ENCODE measurements around the gene GIGYF1.

Gene GIGYF1

DNA sequence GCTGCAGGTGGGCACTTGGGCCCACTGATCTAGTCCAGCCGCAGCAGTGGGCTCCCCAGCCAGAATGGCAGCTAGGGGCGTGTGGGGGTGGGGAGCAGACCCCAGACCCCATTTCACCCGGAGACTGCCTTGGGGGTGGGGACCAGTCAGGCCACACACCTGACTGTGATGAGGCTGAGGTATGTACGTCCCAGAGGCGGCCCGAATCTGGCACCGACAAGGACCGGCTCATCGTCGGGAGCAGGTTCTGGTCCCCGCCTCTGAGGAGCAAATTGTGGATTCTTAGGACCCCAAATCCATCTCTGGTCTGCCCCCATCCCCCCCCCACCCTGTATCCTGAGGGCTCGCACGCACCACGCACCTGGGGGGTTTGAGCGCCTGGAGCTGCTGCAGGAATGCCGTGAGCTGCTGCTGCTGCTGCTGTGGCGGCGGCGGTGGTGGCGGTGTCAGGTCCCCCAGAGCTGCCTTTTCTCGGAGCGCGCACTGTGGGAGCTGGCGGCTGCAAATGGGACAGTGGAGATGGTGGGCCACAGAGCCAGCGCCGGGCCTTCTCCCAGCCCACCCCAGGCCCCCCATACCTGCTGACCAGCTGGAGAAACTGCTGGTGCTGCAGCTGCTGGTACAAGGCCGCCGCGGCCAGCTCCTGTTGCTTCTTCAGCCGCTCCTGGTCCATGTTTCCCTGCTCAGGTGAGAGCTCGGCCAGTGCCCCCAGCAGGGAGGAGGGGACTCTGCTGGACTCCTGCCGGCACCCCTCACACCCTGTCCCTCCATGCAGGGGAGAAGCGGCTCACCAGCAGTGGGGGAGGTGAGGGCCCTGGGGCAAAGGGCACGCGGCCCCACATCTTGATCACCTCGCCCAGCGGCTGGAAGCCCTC, 10.2 kb downstream of the GIGYF1 start:
- DNase-seq, result no peak

DNA sequence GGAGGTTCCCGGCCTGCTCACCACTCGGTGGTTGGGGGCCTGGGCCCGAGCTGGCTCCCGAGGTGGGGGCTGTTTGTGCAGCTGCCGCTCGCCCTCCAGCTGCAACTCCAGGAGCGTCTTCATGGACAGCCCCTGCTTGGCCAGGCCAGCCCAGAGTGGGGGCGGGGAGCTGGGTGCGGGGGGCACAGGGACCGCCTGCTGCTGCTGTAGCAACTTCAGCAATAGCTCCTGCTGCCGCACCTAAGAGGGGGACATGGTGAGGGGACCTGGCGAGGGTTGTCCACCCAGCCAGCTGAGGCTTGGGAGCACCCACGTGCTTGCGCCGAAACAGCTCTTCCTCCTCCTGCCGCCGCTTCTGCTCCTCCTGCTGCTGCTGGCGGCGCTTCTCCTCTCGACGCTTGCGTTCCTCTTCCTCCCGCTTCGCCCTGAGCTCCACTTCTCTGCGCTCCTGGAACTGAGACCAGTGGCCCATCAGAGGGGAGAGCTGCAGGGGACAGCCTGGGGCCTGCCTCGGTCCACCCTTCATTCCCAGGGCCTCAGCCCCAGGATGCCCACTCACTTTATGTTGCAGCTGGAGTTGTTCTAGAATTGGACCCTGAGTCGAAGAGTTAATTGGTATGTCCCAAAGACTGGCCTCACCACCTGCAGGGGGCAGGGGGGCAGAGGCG, 10.9 kb downstream of the GIGYF1 start:
- DNase-seq, result no peak

DNA sequence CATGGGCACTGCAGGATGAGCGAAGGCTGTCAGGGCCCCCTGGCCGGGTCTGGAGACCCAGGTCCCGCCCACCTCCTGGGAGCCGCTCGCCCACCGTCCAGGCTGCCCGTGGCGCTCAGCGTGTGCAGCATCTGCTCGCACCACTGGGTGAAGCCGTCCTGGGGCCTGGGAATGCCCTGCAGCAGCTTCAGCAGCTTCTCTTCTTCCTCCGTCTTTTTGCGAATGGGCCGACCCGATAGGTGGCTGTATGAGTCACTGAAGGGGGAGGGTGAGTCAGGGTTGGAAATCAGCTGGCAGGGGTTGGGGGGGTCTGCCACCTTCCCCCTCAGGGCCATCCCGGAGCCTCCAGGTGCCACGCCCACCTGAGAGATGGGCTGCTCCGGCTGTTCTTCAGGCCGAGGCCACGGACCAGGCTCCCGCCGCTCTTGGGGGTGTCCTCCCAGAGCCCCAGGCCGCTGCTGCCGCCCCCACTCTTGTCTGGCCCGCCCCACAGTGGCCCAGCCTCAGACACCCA, 11.8 kb downstream of the GIGYF1 start:
- DNase-seq, result no peak

DNA sequence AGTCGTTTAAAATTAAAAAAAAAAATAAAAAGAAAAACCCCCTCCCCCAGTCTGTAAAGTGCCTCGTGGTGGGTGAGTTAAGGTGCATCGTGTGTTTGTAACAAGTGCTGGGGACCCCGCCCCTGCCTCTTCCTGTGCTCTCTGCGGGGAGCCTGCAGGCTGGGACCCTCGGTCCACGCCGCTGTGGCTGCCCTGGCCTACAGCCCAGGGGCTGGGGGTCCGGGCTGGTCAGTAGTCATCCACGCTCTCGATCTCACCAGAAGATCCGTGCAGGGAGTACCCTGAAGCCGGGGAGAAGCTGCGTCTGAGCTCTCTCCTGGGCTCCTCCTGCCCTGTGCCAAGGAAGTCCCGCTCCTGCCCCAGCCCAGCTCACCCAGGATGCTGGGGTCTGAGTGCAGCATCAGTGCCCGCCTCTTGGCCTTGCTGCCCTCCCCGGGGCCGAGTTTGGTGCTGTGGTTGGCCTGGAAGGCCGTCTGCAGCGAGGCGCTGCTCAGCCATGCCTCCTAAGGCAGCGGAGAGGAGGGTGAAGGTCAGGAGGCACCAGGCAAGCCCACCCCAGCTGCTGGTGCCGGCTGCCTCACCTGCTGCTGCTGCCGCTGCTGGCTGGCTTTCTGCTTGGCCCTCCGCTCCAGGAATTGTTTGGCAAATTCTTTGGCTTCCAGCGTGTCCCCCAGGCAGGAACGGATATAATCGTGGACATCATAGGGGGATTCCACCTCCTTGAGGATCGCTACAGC, 12.4 kb downstream of the GIGYF1 start:
- DNase-seq, result no peak

DNA sequence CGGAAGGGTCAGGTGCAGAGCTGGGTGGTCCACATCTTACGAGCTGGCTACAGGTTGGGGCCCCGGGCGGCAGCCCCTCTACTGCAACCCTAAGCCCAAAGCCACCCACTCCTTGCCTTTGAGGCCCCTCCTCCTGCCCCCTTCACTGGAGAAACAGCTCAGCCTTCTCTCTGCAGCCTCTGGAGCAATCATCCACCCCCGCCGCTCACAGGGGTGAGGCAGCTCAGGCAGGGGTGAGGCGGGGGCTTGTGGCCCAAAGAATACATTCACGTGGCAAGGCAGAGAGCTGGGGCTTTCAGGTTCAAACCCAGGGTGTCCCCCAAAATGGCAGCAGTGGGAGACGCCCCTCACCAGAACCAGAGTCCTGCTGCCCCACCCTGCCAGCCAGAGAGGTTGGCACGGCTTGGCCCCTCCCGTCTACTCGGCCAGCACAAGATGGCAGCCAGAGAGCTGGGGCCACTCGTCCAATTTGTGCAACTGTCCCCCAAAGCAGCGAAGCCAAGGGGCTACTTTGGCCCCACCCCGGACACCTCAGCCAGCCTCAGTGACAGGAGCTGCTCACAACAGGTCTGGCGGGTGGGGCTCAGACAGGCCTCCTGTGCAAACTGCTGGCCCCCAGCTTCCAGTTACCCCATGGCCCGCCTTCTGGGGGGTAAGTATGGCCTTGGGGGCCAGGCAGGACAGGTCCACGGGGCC, 13.3 kb downstream of the GIGYF1 start:
- no peak for DNase-seq

DNA sequence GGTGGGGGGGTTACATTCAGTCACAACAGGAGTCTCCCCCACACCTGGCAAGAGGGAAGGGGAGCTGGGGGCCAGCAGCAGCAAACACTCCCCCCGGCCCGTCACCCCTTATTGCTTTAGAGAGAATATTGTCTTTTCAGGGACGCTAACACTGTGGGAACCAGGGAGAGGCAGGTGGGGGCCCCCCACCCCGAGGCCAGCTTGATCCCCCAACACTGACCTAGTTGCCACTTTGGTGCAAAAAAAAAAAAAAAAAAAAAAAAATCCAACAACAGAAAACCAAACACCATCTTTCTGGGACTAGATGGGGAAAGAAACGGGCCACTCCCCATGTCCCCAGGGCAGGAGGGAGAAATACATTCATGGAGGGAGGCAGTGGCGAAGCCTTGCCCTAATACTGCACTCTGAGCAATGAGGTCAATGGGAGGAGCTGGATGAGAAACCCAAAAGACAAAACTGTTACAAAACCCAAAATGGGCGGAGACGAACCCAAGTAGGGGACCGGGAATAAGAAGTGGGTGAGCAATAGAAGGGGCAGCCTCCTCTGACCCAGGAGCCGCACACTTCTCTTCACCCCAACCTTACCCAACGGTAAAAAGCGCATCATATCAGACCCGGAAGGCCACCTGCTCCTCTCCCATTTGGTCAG, 14.0 kb downstream of the GIGYF1 start:
- no peak for DNase-seq

DNA sequence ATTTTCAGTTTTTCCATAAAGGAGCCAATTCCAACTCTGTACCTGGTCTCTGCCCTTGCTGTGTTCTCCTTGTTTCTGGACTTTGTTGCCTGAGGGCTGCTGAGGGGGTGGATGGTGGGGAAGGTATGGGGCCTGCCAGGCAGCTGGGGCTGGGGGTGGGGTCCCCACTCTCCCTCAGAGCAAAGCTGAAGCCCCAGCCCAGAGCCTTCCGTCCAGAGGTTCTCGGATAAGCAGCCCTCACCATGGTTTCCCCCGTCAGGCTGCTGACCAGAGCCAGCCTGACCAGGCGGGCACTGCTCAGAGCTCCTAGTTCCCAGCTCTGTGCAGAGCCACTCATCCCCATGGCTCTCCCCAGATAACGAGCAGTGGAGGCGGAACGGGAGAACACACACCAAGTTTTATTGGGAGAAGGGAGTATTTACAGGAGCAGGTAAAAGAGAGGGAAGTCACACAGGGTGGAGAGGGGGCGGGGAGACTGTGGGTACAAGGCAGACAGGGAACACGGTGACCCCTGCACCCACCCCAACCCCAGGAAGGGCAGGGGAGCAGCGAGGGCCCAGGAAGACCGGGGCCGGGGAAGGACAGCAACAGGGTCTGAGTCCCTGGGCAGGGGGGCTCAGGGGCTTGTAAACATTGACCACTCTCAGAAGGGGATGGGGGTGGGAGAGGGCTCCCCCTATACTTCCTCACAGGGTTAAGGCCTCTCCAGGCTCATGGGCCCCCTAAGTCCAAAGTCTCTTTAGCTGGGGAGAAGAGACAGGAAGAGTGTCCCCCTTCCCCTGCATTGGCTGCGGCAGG, 14.7 kb downstream of the GIGYF1 start:
- DNase-seq, result no peak

DNA sequence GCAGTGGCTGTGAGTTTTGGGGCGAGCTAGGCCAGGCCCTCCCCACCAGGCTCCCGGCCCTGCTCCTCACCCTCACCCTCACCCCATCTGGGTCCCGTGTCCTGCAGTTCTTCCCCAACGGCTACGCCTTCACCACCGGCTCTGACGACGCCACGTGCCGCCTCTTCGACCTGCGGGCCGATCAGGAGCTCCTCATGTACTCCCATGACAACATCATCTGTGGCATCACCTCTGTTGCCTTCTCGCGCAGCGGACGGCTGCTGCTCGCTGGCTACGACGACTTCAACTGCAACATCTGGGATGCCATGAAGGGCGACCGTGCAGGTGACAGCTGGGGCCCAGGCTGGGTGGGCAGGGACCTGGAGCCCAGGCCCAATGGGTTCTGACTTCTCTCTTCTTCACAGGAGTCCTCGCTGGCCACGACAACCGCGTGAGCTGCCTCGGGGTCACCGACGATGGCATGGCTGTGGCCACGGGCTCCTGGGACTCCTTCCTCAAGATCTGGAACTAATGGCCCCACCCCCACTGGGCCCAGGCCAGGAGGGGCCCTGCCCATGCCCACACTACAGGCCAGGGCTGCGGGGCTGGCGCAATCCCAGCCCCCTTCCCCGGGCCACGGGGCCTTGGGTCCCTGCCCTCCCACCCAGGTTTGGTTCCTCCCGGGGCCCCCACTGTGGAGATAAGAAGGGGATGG, 15.6 kb downstream of the GIGYF1 start:
- DNase-seq, result no peak

DNA sequence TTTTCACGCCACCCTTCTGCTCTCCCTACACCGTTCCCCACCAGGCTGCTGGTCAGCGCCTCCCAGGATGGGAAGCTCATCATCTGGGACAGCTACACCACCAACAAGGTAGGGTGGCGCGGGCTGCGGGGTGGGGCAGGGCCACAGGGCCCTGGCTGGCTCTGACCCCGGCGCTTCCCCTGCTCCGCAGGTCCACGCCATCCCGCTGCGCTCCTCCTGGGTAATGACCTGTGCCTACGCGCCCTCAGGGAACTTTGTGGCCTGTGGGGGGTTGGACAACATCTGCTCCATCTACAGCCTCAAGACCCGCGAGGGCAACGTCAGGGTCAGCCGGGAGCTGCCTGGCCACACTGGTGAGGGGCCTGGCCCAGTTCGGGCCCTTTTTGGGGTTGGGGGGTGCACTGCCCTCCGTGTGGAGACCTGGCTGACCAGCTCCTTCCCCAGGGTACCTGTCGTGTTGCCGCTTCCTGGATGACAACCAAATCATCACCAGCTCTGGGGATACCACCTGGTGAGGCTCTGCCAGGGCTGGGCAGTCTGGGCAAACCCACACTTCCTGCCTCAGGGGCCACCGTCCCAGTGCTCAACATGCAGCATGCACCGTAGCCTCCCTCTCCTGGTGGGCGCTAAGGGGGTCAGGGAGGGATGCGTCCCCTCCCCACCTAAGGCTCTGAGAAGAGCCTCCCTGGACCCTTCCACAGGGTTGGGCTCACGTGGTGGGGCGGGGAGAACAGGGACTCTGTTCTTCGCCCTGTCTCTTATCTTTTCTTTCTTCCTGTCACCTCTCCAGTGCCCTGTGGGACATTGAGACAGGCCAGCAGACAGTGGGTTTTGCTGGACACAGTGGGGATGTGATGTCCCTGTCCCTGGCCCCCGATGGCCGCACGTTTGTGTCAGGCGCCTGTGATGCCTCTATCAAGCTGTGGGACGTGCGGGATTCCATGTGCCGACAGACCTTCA, 16.5 kb downstream of the GIGYF1 start:
- no peak for DNase-seq

DNA sequence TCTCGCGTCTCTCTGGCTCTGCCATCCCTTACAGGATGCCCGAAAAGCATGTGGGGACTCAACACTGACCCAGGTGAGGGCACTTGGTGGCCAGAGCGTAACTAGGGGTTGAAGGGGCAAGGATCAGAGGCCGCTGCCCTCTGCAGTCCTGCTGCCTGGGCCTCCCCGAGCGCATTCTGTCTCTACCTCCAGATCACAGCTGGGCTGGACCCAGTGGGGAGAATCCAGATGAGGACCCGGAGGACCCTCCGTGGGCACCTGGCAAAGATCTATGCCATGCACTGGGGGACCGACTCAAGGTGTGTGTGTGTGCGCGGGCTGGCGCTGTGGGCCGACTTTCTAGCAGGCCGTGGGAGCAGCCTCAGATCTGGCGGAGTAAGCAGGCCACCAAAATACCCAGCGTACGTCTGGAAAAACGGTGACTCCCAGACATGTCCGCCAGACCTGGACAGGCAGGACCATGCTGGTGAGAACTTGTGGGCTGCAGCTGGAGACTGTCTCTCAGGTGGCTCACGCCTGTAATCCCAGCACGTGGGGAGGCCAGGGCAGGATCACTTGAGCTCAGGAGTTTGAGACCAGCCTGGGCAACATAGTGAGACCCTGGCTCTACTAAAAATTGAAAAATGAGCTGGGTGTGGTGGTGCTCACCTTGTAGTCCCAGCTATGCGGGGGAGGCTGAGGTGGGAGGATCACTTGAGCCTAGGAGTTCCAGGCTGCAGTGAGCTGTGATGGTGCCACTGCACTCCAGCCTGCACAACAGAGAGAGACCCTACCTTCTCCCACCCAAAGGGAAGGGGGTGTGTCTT, 17.3 kb downstream of the GIGYF1 start:
- no peak for DNase-seq

DNA sequence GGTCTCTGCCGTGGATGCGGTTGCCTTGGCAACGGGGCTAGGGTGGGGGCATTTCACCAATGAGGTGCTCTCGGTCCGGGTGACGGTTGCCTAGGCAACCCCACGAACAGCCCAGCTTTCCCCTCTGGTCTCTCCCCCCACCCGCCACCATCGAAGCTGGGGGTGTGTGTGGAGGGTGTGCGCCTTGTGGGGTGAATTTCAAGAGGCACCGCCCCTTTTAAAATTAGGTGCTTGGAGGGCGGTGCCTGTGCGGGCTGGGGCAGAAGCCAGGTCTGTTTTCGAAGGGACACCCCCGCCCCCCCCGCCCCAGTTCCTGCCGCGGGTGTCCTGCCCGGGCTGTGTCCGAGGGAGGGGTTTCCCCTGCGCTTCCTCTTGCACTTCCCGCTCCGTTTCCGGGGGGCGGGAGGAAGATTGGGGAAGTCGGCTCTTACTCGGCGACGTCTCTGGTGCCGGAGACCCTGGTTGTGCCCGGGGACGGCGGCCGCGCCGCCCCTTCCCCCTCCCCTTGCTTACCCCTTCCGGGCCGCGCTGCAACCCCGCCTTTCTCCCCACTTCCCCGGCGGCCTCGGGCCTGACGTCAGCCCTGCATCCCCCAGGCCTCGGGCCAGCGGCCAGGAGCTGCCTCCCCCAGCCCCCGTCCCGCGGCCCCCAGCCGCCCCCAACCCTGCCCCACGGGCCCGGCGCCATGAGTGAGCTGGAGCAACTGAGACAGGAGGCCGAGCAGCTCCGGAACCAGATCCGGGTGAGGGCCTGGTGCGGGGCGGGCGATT, 18.3 kb downstream of the GIGYF1 start:
- DNase-seq, result peak; percentile 98

DNA sequence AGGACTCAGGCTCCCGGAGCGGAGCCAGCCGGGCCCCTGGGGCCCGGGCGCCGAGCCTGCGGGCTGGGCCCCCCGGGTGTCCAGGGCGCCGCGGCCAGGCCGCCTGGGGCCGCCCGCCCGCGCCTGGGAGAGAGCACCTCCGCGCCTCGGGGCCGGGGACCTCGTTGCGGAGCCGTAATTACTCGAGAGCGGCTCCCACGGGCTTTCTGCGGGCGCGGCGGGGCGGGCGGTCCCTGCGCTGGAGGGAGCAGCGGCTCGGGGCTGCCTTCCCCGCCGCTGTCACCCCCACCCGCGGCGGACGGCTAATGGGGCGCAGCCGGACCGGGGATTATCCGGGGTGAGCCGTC, 19.0 kb downstream of the GIGYF1 start:
- no peak for DNase-seq

DNA sequence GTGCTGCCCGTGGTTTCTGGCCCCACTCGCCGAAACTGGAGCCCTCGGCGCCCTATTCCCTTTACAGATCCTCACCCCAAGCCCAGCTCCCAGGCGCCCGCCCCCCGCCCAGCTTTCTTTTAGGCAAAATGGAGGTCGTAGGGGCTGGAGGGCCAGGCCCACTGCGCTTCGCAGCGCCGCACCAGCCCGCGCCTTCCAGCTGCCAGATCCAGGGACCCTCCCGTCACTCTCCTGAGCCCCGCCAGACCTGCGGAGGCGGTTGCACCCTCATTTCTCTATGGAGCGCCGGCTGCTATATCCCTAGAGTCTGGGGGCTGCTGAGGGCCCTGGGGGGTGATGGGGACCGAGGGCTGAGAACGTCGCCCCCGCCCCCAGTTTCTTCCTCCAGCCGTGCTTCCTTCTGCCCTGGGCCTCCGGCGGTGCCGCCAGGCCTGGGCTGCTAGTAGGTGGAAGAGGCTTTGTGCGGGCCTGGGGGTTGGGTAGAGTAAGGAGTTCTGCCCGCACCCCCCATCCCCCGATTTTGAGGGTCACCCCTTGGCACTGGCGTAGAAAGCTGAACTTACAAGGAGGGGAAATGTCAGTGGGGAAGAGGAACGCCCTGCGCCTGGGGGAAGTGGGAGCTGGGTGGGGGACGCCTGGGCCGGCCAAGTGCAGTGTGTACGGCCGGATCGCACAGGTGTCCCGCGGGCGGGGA, 19.5 kb downstream of the GIGYF1 start:
- no peak for DNase-seq

DNA sequence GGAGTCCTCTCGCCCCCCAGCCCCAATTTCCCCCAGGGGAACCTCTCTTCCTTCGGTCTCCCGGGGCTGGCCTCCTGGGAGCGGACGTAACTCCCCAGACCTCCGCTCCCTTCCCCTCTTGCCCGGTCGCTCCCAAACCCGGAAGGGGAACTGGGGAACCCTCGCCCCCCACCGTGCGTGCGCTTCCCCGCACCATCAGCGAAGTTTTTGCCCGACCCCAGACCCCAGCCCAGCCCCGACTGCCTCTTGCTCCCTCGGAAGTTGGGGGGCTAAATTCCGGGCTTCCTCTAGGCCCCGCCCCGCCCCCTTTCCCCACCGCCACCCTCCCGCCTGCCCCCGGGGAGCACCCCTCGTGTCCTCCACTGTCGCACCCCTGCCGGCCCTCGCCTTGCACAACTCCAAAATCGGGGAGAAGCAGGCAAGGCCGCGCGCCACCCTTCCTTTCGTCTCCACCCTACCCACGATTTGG, 20.1 kb downstream of the GIGYF1 start:
- DNase-seq, result peak; percentile 51

DNA sequence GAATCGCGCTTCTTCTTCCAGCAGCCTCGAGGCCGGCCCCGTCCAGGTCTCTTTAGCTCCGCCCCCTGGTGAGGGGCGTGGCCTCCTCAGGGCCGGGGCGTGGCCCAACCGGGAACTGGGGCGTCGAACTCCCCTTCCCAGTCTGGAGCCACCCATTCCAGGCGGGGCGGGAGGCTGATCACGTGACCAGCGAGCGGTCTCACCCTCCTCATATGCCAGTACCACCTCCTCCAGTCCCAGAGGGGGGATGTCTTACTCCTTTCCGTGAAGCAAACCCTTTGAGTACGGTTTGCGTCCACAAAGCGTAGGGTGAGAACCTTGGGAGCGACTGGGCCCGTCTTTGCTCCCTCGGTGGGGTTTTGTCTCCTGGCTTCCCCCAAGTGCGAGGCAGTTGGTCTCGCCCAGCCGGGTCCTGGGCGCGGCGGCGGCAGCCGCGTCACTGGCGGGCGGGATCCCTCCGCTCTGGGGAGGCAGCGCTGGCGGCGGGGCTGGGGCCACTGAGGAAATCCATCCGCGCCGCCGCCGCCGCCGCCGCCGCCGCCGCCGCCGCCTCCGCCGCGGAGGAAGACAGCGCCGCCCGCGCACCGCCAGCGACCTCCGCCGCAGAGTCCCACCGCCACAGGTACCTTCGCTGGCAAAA, 20.6 kb downstream of the GIGYF1 start, which contains the start of gene GNB2:
TSS of gene GNB2 (plus strand) at position 439 of the 640 bp plus-strand sequence. CDS start 2,526 bp downstream, outside the sequence.
- peak; percentile 99 for DNase-seq
